Astrocyte (in vitro differentiated cells and primary cell): ENCODE results near the gene ACOX2. TPM values are rescaled to one million over a fixed set of nuclear protein-coding genes. Genes with fewer than 3 reads are reported as not detected.

ENCODE experiments used
- DNase-seq: peaks from one replicate; pipeline ENCODE4 v3.0.0-alpha.2; 2010; ENCODE audit warnings: low read depth
- FAIRE-seq: peaks from 2 replicates; lab custom pipeline; 2011; peaks lifted over from hg19 to GRCh38; lab: Jason Lieb, UNC
- H2AFZ ChIP-seq: 2 replicates; pipeline ENCODE4 v1.6.0; 2012; ENCODE audit warnings: low read depth, low read length, inconsistent platforms
- H3K27ac ChIP-seq: 2 replicates; pipeline ENCODE4 v1.5.1; 2011; ENCODE audit warnings: low read depth, low read length, inconsistent platforms
- H3K27me3 ChIP-seq: 2 replicates; pipeline ENCODE4 v1.6.0; 2011; ENCODE audit warnings: low read length, inconsistent platforms; ENCODE audit not compliant: insufficient read depth
- H3K36me3 ChIP-seq: 2 replicates; pipeline ENCODE4 v1.5.1; 2011; ENCODE audit warnings: low read length, inconsistent platforms; ENCODE audit not compliant: insufficient read depth
- H3K4me1 ChIP-seq: 2 replicates; pipeline ENCODE4 v1.5.1; 2011; ENCODE audit warnings: low read length, inconsistent platforms; ENCODE audit not compliant: insufficient read depth
- H3K4me2 ChIP-seq: 2 replicates; pipeline ENCODE4 v1.6.0; 2012; ENCODE audit warnings: low read length, inconsistent platforms
- H3K4me3 ChIP-seq: 2 replicates; pipeline ENCODE4 v1.5.1; 2011; ENCODE audit warnings: low read depth, mild to moderate bottlenecking, low read length, inconsistent platforms; ENCODE audit not compliant: insufficient read depth
- H3K79me2 ChIP-seq: 2 replicates; pipeline ENCODE4 v1.6.0; 2012; ENCODE audit warnings: mild to moderate bottlenecking, low read length, inconsistent platforms; ENCODE audit not compliant: insufficient read depth
- H3K9ac ChIP-seq: 2 replicates; pipeline ENCODE4 v1.6.0; 2012; ENCODE audit warnings: mild to moderate bottlenecking, low read length, inconsistent platforms
- H3K9me3 ChIP-seq: 2 replicates; pipeline ENCODE4 v1.5.1; 2012; ENCODE audit warnings: low read depth, mild to moderate bottlenecking, low read length, inconsistent platforms; ENCODE audit not compliant: insufficient read depth
- H4K20me1 ChIP-seq: 2 replicates; pipeline ENCODE4 v1.6.0; 2012; ENCODE audit warnings: low read length, inconsistent platforms; ENCODE audit not compliant: insufficient read depth
- H3K27ac Mint-ChIP-seq: one replicate; pipeline ENCODE4 v1.8.0; 2021; ENCODE audit warnings: mild to moderate bottlenecking, mixed read lengths; ENCODE audit not compliant: unreplicated experiment
- H3K27me3 Mint-ChIP-seq: one replicate; pipeline ENCODE4 v1.8.0; 2021; ENCODE audit warnings: low read depth, mixed read lengths; ENCODE audit not compliant: unreplicated experiment
- H3K36me3 Mint-ChIP-seq: one replicate; pipeline ENCODE4 v1.8.0; 2021; ENCODE audit warnings: low read depth, mixed read lengths; ENCODE audit not compliant: unreplicated experiment
- H3K4me1 Mint-ChIP-seq: one replicate; pipeline ENCODE4 v1.8.0; 2021; ENCODE audit warnings: low read depth, mixed read lengths; ENCODE audit not compliant: unreplicated experiment
- H3K4me3 Mint-ChIP-seq: one replicate; pipeline ENCODE4 v1.8.0; 2021; ENCODE audit warnings: mild to moderate bottlenecking, moderate library complexity, mixed read lengths; ENCODE audit not compliant: unreplicated experiment
- H3K9me3 Mint-ChIP-seq: one replicate; pipeline ENCODE4 v1.8.0; 2021; ENCODE audit warnings: mild to moderate bottlenecking, mixed read lengths; ENCODE audit not compliant: unreplicated experiment
- CTCF ChIP-seq: IDR thresholded peaks from 2 replicates; pipeline ENCODE4 v1.5.1; 2011; ENCODE audit warnings: low read depth, mild to moderate bottlenecking, inconsistent platforms, low read length, moderate library complexity; ENCODE audit not compliant: insufficient read depth
- EZH2 ChIP-seq: IDR thresholded peaks from 2 replicates; pipeline ENCODE4 v1.6.1; 2012; ENCODE audit warnings: mild to moderate bottlenecking, low read length, inconsistent platforms; ENCODE audit not compliant: insufficient read depth
- total RNA-seq: library from RNA; stranded (reverse); gene quantifications from 2 replicates; pipeline ENCODE4 v1.2.1, GENCODE V29; 2021

The ACOX2 gene
- total RNA-seq, 1 donor from 2014 or later: 2.7 TPM

- Mint-ChIP-seq H3K4me3 (no peak overlapping the region), H3K9me3 (no peaks in the 10 kb centered on the region), H3K27ac (no peak overlapping the region), H3K27me3 (no peaks in the 10 kb centered on the region), H3K36me3 (no peaks in the 10 kb centered on the region), H3K4me1 (peaks cover 4% of the 10 kb centered on the region)
- H3K4me1 ChIP-seq: no peaks in the 10 kb centered on the region
- no peaks in the 10 kb centered on the region for H3K9me3 ChIP-seq
- H2AFZ ChIP-seq: no peak overlapping the region
- no peak overlapping the region for H3K9ac ChIP-seq
- no peak overlapping the region for H3K4me3 ChIP-seq
- FAIRE-seq (no peak), DNase-seq (no peak)
- TF ChIP-seq EZH2: no peak
- no peak for TF ChIP-seq CTCF
- no peak overlapping the region for H3K27ac ChIP-seq
- H3K36me3 ChIP-seq: no peaks in the 10 kb centered on the region
- H4K20me1 ChIP-seq: no peaks in the 10 kb centered on the region
- H3K79me2 ChIP-seq: no peaks in the 10 kb centered on the region
- no peak overlapping the region for H3K4me2 ChIP-seq
- H3K27me3 ChIP-seq: no peaks in the 10 kb centered on the region
Observed at GRCh38 chr3:58519668-58520402, 17.2 kb downstream of the ACOX2 start.

- H3K9me3 Mint-ChIP-seq: no peaks in the 10 kb centered on the region
- no peak overlapping the region for H3K4me2 ChIP-seq
- no peaks in the 10 kb centered on the region for H3K36me3 Mint-ChIP-seq
Observed at GRCh38 chr3:58518291-58518789, 18.6 kb downstream of the ACOX2 start.

More at GRCh38 chr3:58518291-58518789, 18.6 kb downstream of the ACOX2 start:
- DNase-seq: no peak
- H3K27ac ChIP-seq: no peak overlapping the region
- H3K9me3 ChIP-seq: no peaks in the 10 kb centered on the region
- H3K4me1 ChIP-seq: no peaks in the 10 kb centered on the region
- no peaks in the 10 kb centered on the region for H3K27me3 ChIP-seq
- FAIRE-seq: no peak
- H3K79me2 ChIP-seq: no peaks in the 10 kb centered on the region
- TF ChIP-seq CTCF (no peak), EZH2 (no peak)
- no peak overlapping the region for H2AFZ ChIP-seq
- no peak overlapping the region for H3K27ac Mint-ChIP-seq
- H3K9ac ChIP-seq: no peak overlapping the region
- no peak overlapping the region for H3K4me3 ChIP-seq
- no peak overlapping the region for H3K4me3 Mint-ChIP-seq
- H3K4me1 Mint-ChIP-seq: peaks cover 4% of the 10 kb centered on the region
- no peaks in the 10 kb centered on the region for H3K27me3 Mint-ChIP-seq
- no peaks in the 10 kb centered on the region for H3K36me3 ChIP-seq
- H4K20me1 ChIP-seq: no peaks in the 10 kb centered on the region
